NCI-H524 (cell line): ENCODE data around the gene RAB11FIP4.
A peak's percentile ranks its signal among the peaks of the same experiment; 100 is the strongest.

ENCODE experiments used
- DNase-seq, 2 experiments: peaks; one replicate each; lab custom pipeline; 2025; lab: John Stamatoyannopoulos, UW

Gene RAB11FIP4

DNA sequence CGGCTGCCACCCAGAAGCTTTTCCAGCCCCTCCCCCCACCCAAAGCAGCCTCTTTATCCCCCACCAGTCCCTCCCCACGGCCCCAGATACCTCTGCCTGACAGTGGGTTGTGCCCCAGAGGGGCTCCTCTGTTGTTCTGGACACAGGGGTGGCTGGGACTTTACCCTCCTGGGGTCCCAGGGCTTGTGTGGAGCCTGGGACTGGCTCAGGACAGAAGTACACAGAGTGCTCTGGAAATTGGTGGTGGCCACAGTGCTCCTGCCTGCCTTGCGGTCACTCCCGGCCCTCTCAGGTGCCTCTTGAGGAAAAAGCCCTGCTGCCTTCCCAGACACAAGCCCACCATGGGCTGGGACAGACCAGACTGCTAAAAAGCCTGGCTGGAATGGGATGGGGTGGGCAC lies 68.2 kb downstream of the RAB11FIP4 start:
- no peak for DNase-seq

DNA sequence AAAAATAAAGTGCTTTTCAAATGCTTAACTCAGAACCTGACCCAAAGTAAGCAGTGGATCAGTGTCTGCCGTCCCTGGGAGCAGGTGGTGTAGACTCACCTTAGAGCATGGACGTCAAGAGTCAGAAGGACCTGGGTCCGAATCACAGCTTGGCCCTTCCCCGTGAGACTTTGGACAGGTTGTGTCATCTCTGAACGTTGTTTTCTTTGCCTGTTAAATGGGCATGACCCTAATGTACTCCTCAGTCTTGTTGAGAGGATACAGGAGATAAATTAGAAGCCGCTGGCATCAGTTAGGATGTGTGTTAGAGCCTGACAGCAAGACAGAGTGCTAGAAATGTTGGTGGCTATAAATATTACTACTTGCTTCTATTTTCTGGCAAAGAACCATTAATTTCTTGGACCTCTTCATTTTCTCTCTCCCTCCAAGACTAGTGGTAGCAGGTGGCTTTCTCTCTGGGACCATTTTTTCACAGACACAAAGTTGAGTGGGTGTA lies 68.8 kb downstream of the RAB11FIP4 start:
- no peak for DNase-seq

DNA sequence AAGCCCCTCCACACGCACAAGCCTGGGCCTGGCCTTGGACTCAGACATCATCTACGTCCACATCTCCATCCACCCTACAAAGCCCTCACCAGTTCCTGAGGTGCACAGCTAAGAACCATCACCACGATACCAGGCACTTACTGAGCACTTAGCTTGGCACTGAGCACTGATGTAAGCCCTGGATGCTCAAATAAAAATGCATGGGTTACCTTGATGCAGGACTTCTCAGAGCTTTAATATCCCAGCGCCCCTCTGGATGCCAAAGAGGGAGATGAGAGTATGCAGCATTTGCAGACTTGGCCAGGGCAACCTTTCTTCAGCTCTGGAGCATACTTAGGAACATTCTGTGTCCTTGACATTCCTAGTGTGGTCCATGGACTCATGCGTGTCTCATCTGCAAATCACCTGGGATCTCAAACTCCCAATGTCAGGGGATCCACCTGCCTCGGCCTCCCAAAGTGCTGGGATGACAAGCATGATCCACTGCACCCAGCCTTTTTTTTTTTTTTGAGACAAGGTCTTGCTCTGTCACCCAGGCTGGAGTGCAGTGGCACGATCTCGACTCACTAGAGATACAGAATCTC lies 69.8 kb downstream of the RAB11FIP4 start:
- DNase-seq = no peak

DNA sequence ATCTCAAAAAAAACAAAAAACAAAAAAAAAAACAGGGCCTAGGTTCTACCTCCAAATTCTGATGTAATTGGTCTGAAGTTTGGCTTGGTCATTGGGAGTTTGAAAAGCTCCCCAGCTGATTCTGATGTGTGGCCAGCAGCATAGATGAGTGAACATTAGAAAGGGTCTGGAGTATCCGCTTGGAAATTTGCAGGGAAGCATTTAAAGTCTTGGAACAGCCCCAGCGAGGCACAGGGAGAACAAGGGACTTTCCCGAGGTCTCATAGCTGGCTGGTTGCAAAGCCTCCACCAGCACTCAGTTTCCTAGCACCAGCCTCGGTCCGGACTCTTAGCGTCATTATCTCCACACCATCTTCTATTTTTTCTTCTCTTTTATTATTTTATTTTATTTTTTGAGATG lies 70.8 kb downstream of the RAB11FIP4 start:
- no peak for DNase-seq

DNA sequence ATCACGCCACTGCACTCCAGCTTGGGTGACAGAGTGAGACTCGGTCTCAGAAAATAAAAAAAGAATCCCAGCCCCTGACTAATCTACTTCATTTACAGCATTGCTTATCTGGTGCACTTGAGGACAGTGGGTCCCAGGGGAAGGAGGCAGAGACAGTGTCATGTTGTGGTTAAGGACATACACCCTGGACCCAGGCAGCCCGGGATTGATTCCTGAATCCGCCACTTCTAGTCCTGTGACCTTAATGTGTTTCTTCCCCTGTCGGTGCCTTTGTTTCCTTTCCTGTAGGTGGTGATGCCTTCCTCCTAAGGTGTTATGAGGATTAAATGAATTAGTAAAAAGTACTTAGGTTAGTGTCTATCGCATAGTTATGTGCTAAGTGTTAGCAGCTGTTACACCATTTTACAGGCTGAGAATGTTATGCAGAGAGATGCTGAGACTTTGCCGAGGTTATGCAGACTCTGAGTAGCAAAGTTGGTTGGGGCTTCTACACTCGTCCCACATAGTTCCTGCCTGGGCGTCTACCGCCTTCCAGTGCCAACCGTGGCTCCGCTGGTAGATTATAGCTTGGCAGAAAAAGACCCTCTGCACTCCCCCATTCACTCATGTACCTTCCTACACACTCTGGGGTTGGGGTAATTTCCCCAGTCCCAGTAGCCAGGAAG lies 74.8 kb downstream of the RAB11FIP4 start:
- peak in 1 of 2 experiments; percentile 37 for DNase-seq

DNA sequence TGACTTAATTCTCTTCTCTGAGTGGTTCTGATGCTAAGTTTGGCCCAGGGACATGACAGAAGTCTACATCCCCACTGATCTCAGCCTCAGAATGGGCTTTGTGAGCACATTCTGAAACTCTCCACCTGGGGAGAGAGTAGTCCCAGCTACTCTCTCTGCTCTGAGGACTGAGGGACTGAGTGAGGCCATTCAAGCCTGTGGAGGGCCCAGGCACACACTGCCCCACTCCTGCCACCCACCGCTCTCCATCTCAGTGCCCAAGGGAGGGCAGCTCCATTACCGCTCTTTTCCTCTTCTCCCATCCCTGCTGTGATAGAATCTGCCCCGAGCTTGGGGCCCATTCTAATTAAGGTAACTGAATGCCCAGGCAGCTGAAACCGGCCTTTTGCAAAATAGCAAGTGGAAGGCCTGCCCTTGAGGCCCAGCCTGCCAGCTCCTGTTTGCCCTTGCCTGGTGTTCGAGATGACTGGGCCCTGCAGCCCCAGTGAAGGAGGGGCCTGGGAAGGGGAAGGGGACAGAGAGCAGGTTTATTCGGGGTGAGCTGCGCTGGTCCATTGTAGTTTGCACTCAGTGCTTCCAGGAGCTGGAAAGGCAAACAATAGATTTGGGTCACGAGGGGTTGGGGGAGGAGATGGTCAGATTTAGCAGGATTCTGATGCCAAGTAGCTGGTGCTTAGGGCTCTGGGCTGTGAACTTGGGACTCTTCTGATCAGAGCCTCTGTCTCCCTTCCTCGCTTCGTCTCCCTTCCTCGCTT lies 76.2 kb downstream of the RAB11FIP4 start:
- no peak for DNase-seq

DNA sequence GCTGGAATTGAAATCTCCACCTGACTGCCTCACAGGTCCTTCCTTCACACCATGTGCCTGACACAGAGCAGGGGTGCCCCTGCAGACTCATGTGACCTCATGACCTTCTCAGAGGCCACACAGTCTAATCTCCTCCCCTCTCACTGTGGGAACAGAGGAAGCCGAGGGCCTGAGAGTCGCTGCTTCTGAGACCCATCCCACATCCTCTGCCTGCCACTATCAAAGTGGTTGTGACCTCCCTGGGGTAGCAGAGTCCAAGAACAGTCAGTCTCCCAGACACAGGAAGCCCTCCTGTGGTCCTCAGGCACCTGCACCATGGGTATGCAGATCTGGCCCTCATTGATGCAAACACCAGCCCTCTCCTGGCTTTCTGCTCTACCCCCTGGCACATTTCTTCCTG lies 78.5 kb downstream of the RAB11FIP4 start:
- no peak for DNase-seq

DNA sequence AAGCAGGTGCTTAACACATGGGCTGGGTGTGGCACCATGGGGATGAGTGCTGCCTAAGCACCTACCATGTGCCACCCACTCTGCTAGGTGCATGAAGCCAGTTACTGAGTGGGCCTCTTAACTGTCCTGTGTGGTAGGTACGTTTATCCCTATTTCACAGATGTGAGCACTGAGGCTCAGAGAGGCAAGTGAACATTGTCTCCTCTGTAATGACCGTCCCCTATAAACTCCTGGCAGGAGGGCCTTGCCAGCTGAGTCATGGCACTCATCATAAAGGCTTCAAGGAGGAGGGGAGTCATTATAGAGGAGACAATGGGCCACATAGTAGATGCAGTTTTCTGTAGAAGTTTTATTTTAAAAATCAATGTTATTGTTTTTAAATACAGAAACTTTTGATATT lies 79.1 kb downstream of the RAB11FIP4 start:
- DNase-seq = no peak

DNA sequence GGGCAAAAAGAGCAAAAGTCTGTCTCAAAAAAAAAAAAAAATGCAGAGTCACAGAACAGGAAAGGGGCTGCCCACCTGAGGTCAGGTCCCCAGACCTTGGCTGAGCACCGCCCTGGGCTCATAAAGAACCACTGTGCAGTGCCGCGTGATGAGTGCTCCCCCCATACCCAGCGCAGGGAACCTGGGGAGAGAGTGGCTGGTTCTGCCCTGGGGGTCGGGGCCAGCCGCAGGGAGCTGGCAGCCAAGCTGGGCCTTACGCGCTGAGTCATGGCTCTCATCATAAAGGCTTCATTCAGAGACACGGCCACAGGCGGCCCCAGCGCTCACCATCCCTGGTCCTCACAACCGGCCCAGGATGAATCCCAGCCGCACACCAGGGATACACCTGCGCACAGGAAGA lies 80.7 kb downstream of the RAB11FIP4 start:
- no peak for DNase-seq

DNA sequence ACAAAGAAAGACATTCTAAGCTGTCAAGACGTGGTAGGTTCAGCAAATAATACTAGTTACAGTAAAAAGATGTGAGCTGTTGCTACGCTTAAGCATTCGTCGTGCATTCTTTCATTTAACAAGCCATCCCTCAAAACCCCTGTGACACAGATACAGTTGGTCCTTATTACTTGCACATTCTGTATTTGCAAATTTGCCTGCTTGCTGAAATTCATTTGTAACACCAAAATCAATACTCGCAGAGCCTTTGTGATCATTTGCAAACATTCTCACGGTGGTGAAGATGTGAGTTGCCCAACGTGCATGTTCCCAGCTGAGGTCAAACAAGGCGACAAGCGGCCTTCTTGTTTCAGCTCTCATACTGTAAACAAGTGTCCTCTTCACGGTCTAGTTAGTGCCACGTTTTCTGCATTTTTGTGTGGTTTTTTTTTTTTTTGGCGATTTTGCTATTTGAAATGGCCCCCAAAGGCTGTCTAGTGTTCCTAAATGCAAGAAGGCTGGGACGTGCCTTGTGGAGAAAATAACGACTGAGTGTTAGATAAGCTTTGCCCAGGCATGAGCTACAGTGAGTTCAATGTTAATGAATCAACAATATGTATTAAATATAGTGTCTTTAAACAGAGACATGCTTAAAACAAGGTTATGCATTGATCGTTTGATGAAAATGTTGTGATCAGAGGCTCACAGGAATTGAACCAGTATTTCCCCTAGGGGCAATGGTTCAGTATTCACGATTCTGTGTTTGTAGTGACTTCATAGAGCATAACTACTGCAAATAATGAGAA lies 84.1 kb downstream of the RAB11FIP4 start:
- DNase-seq = no peak

DNA sequence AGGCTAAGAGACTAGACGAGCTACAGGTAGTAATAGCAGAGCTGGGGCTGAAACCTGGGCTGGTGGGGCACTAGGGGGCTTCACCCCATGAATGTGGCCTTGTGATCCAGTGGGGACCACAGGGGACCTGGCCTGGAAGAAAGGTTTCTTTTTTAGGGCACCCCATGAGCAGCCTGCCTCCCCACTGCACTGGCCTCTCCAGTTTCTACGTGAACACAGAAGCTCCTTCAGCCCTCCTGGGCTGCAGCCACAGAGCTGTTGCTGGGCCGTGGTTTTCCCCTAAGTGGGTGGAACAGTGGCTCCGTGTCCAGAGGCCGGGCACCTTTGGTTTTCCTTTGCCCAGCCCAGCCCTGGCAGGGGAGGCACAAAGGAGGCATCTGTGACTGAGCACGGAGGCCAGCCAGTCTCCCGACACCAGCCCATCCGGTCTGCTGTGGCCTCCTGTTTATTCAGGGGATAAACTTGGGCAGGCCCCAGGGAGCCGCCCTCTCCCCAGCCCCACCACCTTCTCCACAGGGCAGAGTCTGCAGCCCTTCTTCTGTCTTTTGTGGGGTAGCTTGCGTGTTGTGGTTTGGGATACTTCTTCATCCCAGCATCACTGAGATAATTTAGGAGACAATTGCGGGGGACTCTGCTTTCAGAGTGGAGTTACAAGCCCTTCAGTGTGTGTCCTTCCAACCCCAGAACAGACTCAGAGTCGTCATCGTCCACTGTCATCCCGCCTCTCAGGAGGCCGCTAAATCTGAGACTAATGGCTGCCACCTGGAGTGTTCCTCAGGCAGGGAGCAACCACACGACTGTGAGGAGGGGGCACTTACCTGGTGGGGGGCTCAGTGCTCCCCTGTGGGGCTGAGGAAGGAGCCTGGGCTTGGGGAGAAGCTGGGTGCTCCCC lies 85.3 kb downstream of the RAB11FIP4 start:
- DNase-seq = no peak

DNA sequence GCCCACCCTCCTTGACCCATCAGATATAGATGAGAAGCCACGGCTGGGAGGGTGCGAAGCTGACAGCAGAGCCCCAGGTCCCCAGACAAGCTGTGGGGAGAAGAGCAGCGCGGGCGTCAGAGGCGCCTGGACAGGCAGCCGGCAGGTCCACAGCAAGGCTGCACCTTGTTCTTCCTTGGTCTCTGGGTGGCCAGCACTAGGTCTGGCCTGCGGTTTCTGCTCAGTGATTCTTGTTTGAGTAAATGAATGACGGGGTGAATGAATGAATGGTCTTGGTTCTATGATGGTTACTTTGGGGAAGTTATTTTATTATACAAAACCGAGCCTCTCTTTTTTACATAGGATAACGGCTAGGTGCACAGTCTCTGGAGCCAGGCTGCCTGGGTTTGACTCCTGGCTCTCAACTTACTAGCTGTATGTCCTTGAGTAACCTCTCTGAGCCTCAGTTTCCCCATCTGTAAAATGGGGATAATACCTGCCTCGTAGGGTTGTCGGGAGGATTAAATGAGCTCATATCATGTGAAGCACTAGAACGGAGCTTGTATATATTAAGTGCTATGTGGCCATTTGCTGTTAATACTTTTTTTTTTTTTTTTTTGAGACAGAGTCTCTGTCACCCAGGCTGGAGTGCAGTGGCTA lies 86.1 kb downstream of the RAB11FIP4 start:
- DNase-seq = no peak

DNA sequence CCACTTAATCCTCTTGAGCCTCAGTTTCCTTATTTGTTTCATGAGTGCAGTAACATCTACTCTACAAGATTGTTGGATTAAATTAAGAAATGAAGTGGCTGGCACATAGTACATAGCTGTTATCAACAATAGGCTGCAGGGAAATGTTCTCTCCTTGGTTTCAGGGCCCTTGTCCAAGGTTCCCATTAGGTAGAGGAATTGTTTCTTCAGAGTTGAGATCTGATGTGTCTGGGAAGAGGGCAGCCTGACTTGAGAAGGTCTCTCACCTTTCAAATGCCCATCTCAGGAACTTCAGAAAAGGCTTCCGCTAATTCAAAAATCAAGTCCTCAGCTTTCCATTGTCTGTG lies 87.6 kb downstream of the RAB11FIP4 start:
- no peak for DNase-seq

DNA sequence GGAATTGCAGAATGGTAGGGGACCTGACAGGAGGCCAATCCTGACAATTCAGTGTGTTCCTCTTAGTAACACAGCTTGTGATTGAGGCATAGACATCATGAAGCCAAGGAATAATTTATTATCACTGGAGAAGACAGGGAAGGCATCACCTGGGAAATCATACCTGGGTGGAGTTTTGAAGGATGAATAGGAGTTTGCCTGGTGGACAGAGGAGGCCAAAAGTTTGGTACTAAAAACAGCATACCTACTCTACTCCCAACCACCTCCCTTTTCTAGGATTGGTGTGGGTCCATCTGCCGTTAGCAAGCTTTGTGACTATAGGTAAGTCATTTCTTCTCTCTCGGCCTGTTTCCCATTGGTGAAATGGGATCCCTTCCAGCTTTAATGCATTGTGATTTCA lies 88.0 kb downstream of the RAB11FIP4 start:
- DNase-seq = no peak

DNA sequence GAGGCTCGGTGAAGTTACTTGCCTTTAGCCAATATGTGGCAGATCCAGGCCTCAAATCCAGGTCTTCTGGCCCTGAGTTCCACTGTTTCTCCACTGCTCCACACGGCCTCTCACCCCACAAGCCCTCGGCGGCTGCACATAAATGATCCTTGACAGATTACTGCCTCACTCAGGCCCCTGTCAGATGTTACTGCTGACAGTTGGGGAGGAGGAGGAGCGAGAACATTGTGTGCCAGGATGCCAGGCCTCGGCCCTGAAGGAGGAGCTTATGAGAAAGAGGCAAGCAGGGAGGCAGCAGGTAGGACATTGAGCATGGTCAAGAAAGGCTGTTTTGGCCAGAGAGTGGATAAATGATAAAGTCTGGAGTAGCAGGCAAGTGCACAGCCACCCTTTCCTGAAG lies 88.6 kb downstream of the RAB11FIP4 start:
- no peak for DNase-seq

DNA sequence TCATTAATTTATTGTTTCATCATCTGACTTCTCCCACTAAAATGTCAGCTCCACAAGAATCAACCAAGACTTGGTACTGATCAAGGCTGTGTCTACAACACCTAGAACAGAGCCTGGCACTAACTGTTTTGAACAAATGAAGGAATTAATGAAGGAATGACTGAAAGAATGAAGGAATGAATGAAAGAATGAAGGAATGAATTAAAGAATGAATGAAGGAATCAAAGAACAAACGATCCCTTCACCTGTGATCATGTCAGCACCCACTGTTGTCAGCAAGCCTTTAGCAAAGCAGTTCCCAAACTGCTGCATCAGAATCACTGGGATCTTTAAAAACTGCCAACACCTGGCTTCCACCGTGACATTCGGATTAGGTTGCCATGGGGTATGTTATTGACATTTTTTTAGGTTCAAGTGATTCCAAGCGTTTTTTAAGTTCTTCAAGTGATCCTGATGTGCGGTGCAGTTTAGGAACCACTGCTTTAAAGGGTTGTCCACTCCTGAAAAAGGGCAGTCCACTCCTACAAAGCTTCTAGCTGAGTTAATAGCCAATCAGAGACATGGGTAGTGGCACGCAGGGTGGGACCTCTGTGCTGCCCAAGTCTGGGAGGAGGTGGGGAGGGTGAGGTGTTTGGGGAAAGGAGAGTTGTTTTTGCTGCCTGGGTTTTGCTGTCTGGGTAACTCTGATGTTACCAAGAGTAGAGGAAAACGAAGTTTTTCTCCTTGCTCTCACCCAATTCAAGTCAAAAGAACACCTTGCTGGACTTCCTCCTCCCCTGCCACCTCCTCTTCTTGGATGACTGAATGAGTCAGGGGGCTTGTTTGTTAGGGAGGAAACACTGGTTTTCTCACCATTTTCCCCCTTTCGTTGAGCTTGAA lies 89.7 kb downstream of the RAB11FIP4 start:
- no peak for DNase-seq

DNA sequence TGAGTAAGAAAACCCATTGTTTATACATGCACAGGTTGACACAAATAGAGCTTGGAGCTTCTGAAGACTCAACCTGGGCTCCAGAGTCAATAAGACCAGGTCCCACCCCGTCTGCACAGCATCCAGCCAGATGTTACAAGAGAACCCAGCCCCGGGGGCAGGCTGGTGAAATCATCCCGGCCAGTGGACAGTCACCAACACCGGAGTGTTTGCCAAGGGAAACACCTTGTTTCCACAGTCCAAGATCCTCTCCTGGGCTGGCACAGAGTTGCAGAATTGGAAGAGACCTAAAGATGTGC lies 90.3 kb downstream of the RAB11FIP4 start:
- DNase-seq = no peak

DNA sequence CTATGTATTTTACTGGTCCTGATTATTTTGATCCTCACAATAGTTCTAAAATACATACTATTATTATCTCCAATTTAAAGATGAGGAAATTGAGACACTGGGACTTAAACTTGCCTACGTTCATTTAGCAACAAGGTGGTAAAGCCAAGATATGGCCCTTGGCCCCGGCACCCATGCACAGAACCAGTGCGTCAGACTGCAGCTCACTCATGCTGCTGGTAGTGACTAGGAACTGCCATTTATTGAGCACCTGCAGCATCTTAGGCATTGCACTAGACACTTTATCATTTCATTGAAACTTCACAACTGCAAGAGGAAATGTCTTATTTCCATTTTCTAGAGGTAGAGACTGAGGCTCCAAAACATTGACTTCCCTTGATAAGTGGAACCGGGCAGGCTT lies 93.3 kb downstream of the RAB11FIP4 start:
- DNase-seq = no peak

DNA sequence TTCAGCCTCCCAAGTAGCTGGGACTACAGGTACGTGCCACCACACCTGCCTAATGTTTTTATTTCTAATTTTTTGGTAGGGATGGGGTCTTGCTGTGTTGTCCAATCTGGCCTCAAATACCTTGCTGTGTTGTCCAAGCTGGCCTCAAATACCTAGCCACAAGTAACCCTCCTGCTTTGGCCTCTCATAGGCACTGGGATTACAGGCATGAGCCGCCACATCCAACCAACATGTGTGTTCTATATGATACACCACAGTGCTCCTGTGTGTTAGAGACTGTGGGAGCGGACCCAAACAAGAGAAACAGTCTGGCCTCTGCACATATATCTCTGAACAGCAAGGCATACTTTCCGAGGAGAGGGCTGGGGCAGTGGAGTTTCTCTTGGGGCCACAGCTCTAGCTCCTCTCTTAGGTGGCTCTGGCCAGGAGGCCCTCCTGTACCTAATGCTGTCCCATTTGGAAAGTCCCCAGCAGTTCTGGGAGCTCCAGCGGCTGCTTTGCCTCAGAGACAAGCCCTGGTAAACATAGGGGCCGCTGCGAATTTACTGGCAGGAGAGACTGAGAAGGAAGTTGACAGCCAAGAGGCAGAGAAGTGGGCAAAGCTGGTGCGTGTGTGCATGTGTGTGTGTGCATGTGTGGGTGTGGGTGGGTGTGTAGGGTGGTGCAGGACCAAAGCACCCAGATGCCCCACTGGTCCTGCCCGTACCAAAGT lies 95.0 kb downstream of the RAB11FIP4 start:
- DNase-seq = no peak
